ENCODE measurements around the gene HPSE2. TPM values are rescaled to one million over a fixed set of nuclear protein-coding genes. Genes with fewer than 3 reads are reported as not detected.

HPSE2 gene
- total RNA-seq, 4 donors from 2014 or later, result not detected

DNA sequence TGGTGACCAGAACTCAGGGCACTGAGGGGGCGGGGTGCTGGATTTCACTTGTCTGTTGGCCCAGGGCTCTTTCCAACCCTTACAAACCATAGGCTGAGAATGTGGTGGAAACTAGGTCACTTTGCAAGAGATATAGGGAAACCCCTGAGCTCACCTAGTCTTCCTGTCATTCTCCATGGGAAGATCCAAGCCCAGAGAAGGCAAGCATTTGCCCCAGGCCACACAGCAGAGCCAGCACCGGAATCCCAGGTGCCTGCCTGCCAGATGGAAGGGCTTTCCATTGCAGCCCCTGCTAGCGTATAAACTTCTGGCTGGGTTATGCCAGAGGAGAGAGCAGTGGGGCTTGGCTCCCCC, 821.1 kb downstream of the HPSE2 start:
- WGBS, 2 donors, result 25 to 33% methylated on average over 3 of the region's 3 CpGs
- no peak for DNase-seq
- H3K9me3 ChIP-seq, result no peaks in the 10 kb centered on the region
- H3K4me3 ChIP-seq (replicated peaks in 1 of 3), result peak overlapping the region; percentile 34 to 61 (median 51)
- H3K27me3 ChIP-seq, result no peaks in the 10 kb centered on the region
- peaks cover 16 to 43% of the 10 kb centered on the region in 2 donors for H3K4me1 ChIP-seq
- peaks cover 7 to 8% of the 10 kb centered on the region in 2 donors for H3K36me3 ChIP-seq
- intact Hi-C loops (cut with DNase I), result loop anchor here (10.0 kb wide), 1 partner anchor 90 kb away; no protein-coding TSS in a partner anchor
- TF ChIP-seq POLR2A (IDR thresholded peaks at IDR 0.05) (no peak), CTCF (IDR thresholded peaks at IDR 0.05) (no peak)
- H3K27ac ChIP-seq, result peak overlapping the region; percentile 77 to 87 (median 79)

DNA sequence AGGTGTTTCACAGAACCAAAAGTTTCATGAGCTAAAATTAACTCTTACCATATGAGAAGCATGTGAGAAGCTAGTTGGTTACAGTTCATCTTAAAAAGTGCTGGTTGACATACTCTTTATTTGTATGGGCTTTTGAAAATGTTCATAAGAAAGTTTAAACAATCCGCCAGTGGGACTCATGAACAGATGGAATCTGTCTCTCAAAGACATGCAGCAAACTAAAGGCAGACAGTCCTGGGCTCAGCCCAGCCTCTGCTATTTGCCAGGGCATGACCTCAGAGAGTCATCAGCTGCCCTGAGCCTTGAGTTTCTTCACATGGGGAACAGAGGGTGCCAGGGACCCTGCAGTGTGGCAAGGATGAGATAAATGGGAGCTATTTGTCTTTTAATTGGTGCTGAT, 823.9 kb downstream of the HPSE2 start:
- Histone ChIP-seq H3K27ac (peak overlapping the region in 1 of 3 donors; percentile 8), H3K4me1 (peaks cover 16 to 43% of the 10 kb centered on the region in 2 donors), H3K27me3 (no peaks in the 10 kb centered on the region), H3K36me3 (no peaks in the 10 kb centered on the region), H3K4me3 (replicated peaks in 1 of 3) (no peak overlapping the region), H3K9me3 (no peaks in the 10 kb centered on the region)
- 92 to 94% methylated on average over 1 of the region's 1 CpG for WGBS, 2 donors
- no peak for DNase-seq
- no peak for TF ChIP-seq CTCF (IDR thresholded peaks at IDR 0.05)
- no peak for TF ChIP-seq POLR2A (IDR thresholded peaks at IDR 0.05)
- intact Hi-C loops (cut with DNase I), result loop anchor here (10.0 kb wide), 1 partner anchor 87 kb away; no protein-coding TSS in a partner anchor

- intact Hi-C loops (cut with DNase I), result loop anchor here (10.0 kb wide), 1 partner anchor 86 kb away; no protein-coding TSS in a partner anchor
- 79 to 86% methylated on average over 8 to 11 of the region's 11 CpGs for WGBS, 2 donors
- no peak for TF ChIP-seq POLR2A (IDR thresholded peaks at IDR 0.05)
- no peak for TF ChIP-seq CTCF (IDR thresholded peaks at IDR 0.05)
These were observed 824.5 kb downstream of the HPSE2 start for GRCh38 chr10:98411166-98411565.

GRCh38 chr10:98410759-98411158, 824.9 kb downstream of the HPSE2 start:
- intact Hi-C loops (cut with DNase I), result loop anchor here (10.0 kb wide), 1 partner anchor 86 kb away; no protein-coding TSS in a partner anchor
- Histone ChIP-seq H3K9me3 (no peaks in the 10 kb centered on the region), H3K27ac (no peak overlapping the region), H3K27me3 (no peaks in the 10 kb centered on the region), H3K36me3 (no peaks in the 10 kb centered on the region), H3K4me3 (replicated peaks in 1 of 3) (no peak overlapping the region), H3K4me1 (peaks cover 16 to 41% of the 10 kb centered on the region in 2 donors)
- no peak for TF ChIP-seq CTCF (IDR thresholded peaks at IDR 0.05)
- TF ChIP-seq POLR2A (IDR thresholded peaks at IDR 0.05), result no peak
- DNase-seq, result peak; percentile 38 to 45
- 41 to 53% methylated on average over 10 of the region's 10 CpGs for WGBS, 2 donors

More at GRCh38 chr10:98411166-98411565, 824.5 kb downstream of the HPSE2 start:
- Histone ChIP-seq H3K27ac (no peak overlapping the region), H3K4me3 (replicated peaks in 1 of 3) (no peak overlapping the region), H3K9me3 (no peaks in the 10 kb centered on the region), H3K27me3 (no peaks in the 10 kb centered on the region), H3K4me1 (peaks cover 16 to 43% of the 10 kb centered on the region in 2 donors), H3K36me3 (no peaks in the 10 kb centered on the region)
- peak in 1 of 2 donors; percentile 83 for DNase-seq

DNA sequence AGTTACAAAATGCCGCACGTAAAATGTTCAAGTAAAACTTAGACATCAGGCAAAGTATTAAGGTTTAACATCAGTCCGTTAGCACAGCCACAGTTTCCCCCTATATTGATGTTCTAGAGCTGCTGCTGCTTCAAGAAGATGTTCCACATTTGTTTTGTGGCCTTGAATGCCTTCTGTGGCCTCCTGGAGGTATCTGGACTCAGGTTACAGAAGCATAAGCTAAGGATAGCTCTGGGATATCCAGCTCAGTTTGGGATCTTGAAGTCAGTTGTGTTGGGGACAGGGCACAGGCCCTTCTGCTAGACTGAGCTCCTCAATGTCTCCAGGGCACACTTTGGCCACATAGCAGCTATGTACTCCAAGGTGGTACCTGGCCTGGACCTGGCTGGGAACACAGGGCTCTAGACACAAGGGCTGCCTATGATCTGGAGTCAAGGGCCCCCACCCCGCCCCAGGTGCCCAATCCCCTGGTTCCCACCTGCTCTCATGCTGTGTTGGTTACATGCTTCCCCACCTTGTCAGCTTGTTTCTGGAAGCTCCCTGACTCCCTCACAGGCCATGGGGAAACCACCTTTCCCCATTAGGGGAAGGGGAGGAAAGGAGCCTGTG, 825.4 kb downstream of the HPSE2 start:
- Histone ChIP-seq H3K4me3 (replicated peaks in 1 of 3) (no peak overlapping the region), H3K9me3 (no peaks in the 10 kb centered on the region), H3K27me3 (no peaks in the 10 kb centered on the region), H3K4me1 (peaks cover 11 to 36% of the 10 kb centered on the region in 2 donors), H3K36me3 (no peaks in the 10 kb centered on the region), H3K27ac (no peak overlapping the region)
- intact Hi-C loops (cut with DNase I), result loop anchor here (10.0 kb wide), 1 partner anchor 85 kb away; no protein-coding TSS in a partner anchor
- TF ChIP-seq POLR2A (IDR thresholded peaks at IDR 0.05), result no peak
- no peak for TF ChIP-seq CTCF (IDR thresholded peaks at IDR 0.05)
- 73 to 98% methylated on average over 4 of the region's 4 CpGs for WGBS, 2 donors
- no peak for DNase-seq
